Measurements from ENCODE around the gene PAX2. TPM values are rescaled to one million over a fixed set of nuclear protein-coding genes. Genes with fewer than 3 reads are reported as not detected.

Gene PAX2
- total and polyA plus RNA-seq, 2 of the 8 experiments (the other 6 are each of a cell fraction or from before 2014, with no cell fraction given), result 0.02 TPM; not detected in 1

DNA sequence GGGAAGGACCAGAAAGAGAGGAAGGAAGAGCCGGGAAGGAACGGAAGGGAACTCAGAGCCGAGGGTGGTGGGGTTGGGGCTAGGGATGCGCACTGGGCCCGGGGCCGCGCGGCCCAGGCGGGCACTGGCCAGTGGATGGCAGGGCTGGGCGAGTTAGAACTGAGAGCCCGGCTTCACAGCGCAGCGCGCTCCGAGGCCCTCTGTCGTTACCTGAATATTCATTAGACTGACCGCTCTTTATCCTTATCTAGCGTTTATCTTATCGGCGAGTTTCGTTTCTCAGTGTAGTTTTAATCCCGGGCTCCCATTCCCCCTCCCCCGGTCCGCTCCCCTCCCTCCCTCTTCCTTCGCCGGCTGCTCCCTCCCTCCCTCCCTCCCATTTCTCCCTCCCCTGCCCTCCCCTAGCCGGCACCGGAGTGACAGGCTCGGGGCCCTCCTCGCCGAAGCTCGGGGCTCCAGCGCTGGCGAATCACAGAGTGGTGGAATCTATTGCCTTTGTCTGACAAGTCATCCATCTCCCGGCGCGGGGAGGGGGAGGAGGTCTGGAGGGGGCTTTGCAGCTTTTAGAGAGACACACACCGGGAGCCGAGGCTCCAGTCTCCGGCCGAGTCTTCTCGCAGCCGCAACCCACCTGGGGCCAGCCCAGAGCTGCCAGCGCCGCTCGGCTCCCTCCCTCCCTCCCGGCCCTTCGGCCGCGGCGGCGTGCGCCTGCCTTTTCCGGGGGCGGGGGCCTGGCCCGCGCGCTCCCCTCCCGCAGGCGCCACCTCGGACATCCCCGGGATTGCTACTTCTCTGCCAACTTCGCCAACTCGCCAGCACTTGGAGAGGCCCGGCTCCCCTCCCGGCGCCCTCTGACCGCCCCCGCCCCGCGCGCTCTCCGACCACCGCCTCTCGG is at the start of gene PAX2 (continued):
- no peak for TF ChIP-seq EP300 (IDR thresholded peaks at IDR 0.05; ENCODE audit: borderline replicate concordance in 1 of 2, low read depth in 2 of 2, low read length in 2 of 2)
- TF ChIP-seq POU5F1 (IDR thresholded peaks at IDR 0.05; ENCODE audit: low read depth, low read length), result no peak
- TF ChIP-seq POLR2A (IDR thresholded peaks at IDR 0.05; ENCODE audit: control extremely low read depth in 1 of 2, low read depth in 2 of 2, low read length in 2 of 2), result no peak
- no peak for TF ChIP-seq SUZ12 (IDR thresholded peaks at IDR 0.05; ENCODE audit: low read length)
- TF ChIP-seq YY1 (IDR thresholded peaks at IDR 0.05; ENCODE audit: low read depth, low read length), result peak; percentile 66; the same call in 1 of the 2 replicates
- TF ChIP-seq GABPA (IDR thresholded peaks at IDR 0.05; ENCODE audit: borderline replicate concordance, insufficient read depth, low read length), result no peak
- TF ChIP-seq RXRA (IDR thresholded peaks at IDR 0.05; ENCODE audit: insufficient read depth, low read depth, low read length), result no peak
- TF ChIP-seq KDM5A (IDR thresholded peaks at IDR 0.05; ENCODE audit: low read length), result no peak
- TF ChIP-seq BCL11A (IDR thresholded peaks at IDR 0.05; ENCODE audit: low read depth in 2 of 2, low read length in 2 of 2), result no peak
- no peak for TF ChIP-seq TBP (IDR thresholded peaks at IDR 0.05; ENCODE audit: low read depth, low read length)
- TF ChIP-seq SP1 (IDR thresholded peaks at IDR 0.05; ENCODE audit: low read depth, low read length), result no peak
- TF ChIP-seq KDM1A (IDR thresholded peaks at IDR 0.05; ENCODE audit: borderline replicate concordance, low read length), result no peak
- TF ChIP-seq JUN (IDR thresholded peaks at IDR 0.05; ENCODE audit: low read depth, low read length), result no peak
- no peak for TF ChIP-seq BRCA1 (IDR thresholded peaks at IDR 0.05; ENCODE audit: low read depth, low read length)
- TF ChIP-seq SP4 (IDR thresholded peaks at IDR 0.05; ENCODE audit: low read length), result no peak
- TF ChIP-seq GTF2F1 (IDR thresholded peaks at IDR 0.05; ENCODE audit: borderline replicate concordance, low read depth, low read length), result no peak
- TF ChIP-seq SIX5 (IDR thresholded peaks at IDR 0.05; ENCODE audit: low read depth, low read length), result no peak
- TF ChIP-seq HDAC6 (IDR thresholded peaks at IDR 0.05; ENCODE audit: low read depth, low read length), result no peak
- no peak for TF ChIP-seq CBX8 (IDR thresholded peaks at IDR 0.05; ENCODE audit: borderline replicate concordance, low read depth, low read length)
- TF ChIP-seq TAF7 (optimal IDR thresholded peaks at IDR 0.05; ENCODE audit: borderline replicate concordance, low read depth, low read length), result no peak
- peak in 1 of 2 experiments; percentile 7; a peak in 1 of 4 replicates for TF ChIP-seq RAD21 (IDR thresholded peaks at IDR 0.05 in 1 of 2, conservative IDR thresholded peaks at IDR 0.05 in 1 of 2; ENCODE audit: low read depth in 2 of 2, low read length in 2 of 2)
- TF ChIP-seq, protein P1, sequence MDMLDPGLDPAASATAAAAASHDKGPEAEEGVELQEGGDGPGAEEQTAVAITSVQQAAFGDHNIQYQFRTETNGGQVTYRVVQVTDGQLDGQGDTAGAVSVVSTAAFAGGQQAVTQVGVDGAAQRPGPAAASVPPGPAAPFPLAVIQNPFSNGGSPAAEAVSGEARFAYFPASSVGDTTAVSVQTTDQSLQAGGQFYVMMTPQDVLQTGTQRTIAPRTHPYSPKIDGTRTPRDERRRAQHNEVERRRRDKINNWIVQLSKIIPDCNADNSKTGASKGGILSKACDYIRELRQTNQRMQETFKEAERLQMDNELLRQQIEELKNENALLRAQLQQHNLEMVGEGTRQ (IDR thresholded peaks at IDR 0.05; ENCODE audit: low read length), result no peak
- no peak for TF ChIP-seq RFX5 (IDR thresholded peaks at IDR 0.05; ENCODE audit: borderline replicate concordance, low read depth, low read length)
- TF ChIP-seq NRF1 (IDR thresholded peaks at IDR 0.05; ENCODE audit: low read depth, low read length), result no peak

Data from H1 (cell line).